HG03095 (cell line): Measurements from ENCODE around the gene FUS.

Experiments
- ATAC-seq: cut with Tn5 transposase; IDR thresholded peaks from one replicate; pipeline ENCODE4 v1.9.1; 2021; ENCODE audit warnings: moderate library complexity; ENCODE audit not compliant: unreplicated experiment

The FUS gene

GRCh38 chr16:31225193-31225592, 45.3 kb downstream of the FUS start:
- no peak for ATAC-seq

GRCh38 chr16:31228206-31228605, 48.3 kb downstream of the FUS start:
- no peak for ATAC-seq

GRCh38 chr16:31229501-31229900, 49.6 kb downstream of the FUS start:
- ATAC-seq, result no peak

GRCh38 chr16:31238041-31238440, 58.1 kb downstream of the FUS start:
- no peak for ATAC-seq
